NOMO-1 (cell line): ENCODE data around the gene TWSG1.

Source experiments
- DNase-seq, 2 experiments: peaks; one replicate each; lab custom pipeline; 2025; ENCODE audit not compliant: unreplicated experiment in 2 of 2; lab: John Stamatoyannopoulos, UW

TWSG1 gene

DNA sequence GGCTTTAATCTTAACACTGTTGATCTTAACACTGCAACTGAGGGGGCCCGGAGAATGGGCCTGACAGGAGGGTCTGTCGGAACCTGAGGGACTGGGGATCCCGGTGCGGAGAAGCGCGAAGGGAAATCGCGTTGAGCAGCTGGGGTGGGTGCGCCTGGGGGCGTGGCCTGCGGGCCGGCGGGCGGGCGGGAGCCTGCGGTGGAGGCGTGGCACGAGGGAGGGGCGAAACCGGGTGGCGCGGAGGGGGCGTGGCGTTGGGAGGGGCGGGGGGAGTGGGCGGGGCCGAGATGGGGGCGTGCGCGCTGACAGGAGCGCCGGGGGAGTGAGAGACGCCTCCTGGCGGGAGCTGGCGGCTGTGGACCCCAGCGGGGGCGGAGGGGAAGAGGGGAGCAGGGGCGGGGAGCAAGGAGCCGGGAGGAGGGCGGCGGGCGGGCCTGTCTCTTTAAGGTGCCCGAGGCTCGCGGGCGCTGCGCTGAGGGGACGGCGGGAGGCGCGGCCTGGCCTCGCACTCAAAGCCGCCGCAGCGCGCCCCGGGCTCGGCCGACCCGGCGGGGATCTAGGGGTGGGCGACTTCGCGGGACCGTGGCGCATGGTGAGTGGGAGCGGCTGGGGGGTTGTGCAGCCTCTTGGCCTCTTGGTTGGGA, at the start of gene TWSG1:
Gene TWSG1, plus strand, starts transcription at position 445 of the 644 bp plus-strand sequence. CDS start 2,457 bp downstream, outside the sequence.
- peak; percentile 86 to 88 for DNase-seq

DNA sequence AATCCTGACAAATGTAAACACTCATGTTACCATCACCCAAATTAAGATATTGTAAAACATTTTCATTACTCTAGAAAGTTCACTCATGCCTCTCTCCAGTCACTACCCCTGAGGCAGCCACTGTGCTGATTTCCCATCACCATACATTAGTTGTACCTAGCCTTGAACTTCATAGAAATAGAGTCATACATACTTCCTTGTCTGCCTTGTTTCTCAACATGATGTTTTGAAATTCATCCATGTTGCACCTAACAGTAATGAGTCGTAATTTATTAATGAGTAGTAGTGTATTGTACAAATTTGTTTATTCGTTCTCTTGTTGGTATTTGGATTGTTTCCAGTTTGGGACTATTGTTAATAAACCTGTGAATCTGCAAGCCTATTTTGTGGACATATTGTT, 49.0 kb upstream of the TWSG1 start:
- no peak for DNase-seq

- DNase-seq, result no peak
These were observed 47.5 kb upstream of the TWSG1 start for GRCh38 chr18:9287036-9287435.

DNA sequence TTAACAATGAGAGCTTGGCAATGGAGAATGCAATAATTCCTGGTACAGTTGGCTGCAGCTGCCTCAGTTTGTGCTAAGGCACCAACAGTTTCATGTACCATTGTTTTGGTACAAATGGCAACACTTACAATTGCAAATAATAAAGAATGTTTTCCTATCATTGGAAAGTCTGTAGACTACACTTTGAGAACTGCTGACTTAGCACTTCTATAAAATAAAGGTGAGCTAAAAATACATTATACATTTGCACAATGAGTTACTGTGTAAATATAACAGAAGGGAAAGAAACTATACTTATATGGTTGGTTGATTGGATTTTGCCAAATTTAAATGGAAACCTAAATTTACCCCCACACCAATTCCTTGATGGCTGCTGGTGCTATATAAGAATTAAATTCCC, 44.9 kb upstream of the TWSG1 start:
- no peak for DNase-seq

DNA sequence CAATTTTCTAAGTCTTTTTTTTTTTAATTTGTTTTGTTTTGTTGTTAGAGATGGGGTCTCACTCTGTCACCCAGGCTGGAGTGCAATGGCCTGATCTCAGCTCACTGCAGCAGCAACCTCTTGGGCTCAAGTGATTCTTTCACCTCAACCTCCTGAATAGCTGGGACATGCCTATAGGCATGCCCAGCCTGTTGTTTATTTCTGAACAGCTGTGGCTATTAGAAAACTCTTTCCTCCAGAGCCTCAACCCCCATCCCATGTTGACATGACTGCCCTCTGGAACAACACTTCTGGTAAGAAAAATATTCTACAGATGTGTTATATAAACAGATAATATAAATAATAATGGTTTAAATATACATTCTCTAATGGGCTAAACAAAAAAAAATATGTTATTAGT, 44.4 kb upstream of the TWSG1 start:
- no peak for DNase-seq

DNA sequence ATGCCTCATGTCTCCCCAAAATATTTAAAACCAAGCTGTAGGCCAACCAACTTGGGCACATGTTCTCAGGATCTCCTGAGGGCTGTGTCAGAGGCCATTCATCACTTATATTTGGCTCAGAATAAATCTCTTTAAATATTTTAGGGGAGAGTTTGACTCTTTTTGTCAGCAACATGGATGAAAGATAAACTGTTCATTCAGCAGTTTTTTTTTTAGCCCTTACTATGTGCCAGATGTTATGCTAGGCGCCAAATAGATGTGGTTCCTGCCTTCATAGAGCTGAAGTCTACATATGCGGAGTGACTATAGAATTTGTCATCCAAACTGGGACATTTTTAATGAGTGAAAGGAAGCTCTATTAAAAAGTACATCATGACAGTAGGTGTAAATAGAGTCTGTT, 42.5 kb upstream of the TWSG1 start:
- no peak for DNase-seq

GRCh38 chr18:9293948-9294347, 40.6 kb upstream of the TWSG1 start:
- no peak for DNase-seq

DNA sequence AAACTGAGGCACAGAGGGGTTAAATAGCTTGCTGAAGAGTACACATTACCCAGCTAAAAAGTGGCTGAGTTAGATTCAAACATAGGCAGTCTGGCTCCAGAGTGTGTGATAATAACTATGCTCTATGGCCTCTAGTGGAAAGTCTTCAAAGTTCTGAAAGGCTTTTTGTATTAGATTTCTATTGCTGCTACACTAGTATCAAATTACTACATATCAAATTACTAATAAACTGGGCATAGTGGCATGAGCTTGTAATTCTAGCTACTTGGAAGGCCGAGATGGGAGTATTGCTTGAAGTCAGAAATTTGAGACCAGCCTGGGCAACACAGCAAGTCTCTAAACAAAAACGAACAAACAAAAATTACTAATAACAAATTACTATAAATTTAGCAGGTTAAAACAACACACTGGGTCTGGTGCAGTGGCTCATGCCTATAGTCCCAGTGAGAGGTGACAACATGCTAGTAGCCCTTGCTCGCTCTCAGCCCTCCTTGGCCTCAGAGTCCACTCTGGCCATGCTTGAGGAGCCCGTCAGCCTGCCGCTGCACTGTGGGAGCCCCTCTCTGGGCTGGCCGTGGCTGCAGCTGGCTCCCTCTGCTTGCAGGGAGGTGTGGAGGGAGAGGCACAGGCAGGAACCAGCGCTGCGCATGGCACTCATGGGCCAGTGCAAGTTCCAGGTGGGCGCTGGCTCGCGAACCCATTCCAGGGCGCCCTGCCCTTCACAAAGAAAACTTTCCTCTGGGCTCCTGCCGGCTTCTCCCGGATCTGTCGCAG, 38.2 kb upstream of the TWSG1 start:
- no peak for DNase-seq

DNA sequence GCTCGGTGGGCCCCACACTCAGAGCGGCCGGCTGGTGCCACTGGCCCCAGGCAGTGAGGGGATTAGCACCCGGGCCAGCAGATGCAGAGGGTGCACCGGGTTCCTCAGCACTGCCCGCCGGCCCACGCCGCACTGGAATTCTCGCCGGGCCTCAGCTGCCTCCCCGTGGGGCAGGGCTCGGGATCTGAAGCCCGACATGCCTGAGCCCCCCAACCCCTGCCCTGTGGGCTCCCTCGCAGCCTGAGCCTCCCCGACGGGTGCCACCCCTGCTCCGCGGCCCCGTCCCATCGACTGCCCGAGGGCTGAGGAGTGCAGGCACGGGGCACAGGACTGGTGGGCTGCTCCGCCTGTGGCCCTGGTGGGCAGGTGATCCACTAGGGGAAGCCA, 37.6 kb upstream of the TWSG1 start:
- no peak for DNase-seq

- no peak for DNase-seq
These were observed 30.0 kb upstream of the TWSG1 start for GRCh38 chr18:9304388-9305070.

DNA sequence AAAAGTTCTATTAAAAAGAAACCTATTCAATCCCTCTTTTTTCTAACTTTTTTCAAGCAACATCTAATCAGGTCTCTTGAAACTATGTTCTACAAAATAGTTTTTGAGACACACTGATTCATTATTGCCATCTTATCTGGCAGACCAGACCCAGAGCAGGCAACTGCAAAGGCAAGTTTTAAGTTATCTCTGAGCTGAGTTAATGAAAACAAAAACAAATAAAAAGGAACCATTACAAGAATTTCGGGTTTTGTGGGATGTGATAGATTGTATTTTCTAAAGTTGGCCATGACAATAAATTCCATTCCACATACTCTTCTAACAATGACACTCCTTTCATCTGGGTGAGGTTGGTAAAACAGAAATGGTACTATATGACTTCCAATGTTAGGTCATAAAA, 15.2 kb upstream of the TWSG1 start:
- DNase-seq, result no peak

- no peak for DNase-seq
These were observed 13.5 kb upstream of the TWSG1 start for GRCh38 chr18:9321017-9321452.

DNA sequence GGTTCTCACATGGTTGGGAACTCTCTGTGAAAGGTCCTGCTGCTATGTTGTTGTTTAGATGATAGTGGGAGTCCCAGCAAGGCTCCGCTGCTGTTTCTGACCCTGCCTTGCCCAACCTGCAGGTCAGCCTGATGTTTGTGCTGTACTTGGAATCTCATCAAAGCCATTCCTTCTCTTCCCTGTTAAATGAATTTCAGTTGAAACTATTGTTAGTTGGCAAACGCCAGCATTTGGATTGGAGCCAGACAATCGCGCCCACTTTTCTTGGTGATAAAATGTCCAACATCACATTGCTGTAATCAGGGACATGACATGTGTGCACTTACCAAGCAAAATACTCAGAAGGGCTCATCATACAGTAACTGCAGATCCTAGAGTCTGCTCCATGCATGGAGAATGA, 12.8 kb upstream of the TWSG1 start:
- DNase-seq, result no peak

DNA sequence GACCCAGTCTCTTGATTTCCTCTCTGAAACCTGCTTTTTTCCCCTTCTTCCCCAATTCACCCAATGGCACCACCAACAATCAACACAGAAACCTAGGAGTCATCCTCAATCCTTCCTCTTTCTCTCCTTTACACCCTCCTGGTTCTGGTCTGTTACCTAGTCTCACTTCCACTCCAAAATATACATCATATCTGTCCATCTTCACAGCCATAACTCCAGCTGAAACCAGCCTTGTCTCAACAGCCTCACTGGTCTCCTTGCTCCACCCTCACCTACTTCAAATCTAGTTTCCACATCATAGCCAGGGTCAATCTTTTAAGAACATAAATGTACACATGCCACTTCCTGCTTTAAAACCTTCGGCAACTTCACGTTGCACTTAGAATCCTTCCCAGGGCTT, 11.8 kb upstream of the TWSG1 start:
- DNase-seq, result peak; percentile 7 to 56

- DNase-seq, result peak in 1 of 2 experiments; percentile 31
These were observed 10.7 kb upstream of the TWSG1 start for GRCh38 chr18:9323750-9324445.

- no peak for DNase-seq
These were observed 8.9 kb upstream of the TWSG1 start for GRCh38 chr18:9325716-9326115.

DNA sequence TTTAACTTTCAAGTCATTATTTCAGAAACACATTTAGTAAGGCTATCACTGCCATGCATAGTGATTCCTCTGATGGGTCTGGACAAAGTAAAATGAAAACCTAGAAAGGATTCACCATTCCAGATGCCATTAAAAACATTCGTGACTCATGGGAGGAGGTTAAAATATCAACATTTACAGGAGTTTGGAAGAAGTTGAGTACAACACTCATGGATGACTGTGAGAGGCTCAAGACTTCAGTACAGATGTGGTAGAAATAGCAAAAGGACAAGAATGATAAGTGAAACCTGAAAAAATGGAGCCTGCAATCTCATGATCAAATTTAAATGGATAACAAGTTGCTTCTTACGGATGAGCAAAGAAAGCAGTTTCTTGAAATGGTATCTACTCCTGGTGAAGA, 5.8 kb upstream of the TWSG1 start:
- no peak for DNase-seq

- DNase-seq, result no peak
These were observed 5.1 kb upstream of the TWSG1 start for GRCh38 chr18:9329471-9329870.

DNA sequence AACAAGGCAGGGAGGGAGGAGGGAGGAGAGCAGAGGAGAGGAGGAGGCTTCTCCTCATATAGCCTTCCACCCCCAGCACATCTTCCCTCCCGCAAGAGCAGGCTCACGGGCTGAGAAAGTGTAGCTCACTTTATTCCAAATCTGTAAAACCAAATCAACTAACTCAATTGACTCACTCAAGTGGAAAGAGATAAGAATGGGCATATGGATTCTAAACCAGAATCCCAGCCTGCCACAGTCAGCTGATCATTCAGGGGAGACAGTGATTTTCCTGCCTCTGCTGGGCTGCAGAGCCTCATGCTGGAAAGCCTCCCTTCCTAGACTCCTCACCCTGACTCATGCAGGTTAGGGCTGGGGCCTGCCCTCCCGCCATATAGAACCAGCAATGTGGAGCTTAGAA, 4.2 kb upstream of the TWSG1 start:
- DNase-seq, result no peak

DNA sequence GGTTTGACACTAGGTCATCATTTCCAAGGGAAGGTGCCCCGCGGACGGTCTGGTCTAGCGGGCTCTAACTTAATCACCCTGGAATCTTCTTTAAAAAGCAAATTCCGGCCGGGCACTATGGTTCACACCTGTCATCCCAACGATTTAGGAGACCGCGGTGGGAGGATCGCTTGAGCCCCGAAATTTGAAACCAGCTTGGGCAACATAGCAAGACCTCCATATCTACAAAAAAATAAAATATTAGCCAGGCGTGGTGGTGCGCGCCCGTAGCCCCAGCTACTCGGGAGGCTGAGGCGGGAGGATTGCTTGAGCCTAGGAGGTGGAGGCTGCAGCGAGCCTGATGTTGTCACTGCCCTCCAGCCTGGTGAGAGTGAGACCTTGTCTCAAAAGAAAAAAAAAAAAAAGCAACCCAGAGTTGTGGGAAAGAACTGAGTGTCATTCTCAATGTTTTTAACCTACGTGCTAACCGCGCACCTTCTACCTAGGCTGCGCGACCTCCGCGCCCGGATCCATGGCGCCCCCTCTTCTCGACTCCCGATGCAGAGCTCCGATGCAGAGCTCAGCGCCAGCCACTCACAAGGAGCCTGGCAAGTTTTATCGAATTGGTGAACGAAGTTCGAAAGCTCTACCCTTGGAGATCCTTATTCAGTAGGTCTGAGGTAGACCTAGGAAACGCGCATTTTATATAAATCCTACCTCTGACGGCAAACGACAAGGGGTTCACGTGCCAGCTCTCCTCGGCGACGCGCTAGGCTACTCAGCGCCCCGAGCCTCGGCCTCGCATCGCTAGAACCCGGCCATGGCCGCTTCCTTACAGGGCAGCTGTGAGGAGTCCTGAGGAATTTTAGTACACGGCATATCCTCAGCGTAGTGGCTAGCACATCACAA, 888 bp upstream of the TWSG1 start:
- DNase-seq, result peak in 1 of 2 experiments; percentile 55
